HG03378 (cell line): ENCODE measurements around the gene MAP3K10.
"Not testable (repeated sequence)": the region's sequence is repeated elsewhere in the genome, so short reads cannot be mapped to it uniquely, and the experiment has no call there.

Experiments used
- ATAC-seq: cut with Tn5 transposase; IDR thresholded peaks from one replicate; pipeline ENCODE4 v1.9.1; 2021; ENCODE audit warnings: mild to moderate bottlenecking, moderate library complexity; ENCODE audit not compliant: unreplicated experiment

The MAP3K10 gene

DNA sequence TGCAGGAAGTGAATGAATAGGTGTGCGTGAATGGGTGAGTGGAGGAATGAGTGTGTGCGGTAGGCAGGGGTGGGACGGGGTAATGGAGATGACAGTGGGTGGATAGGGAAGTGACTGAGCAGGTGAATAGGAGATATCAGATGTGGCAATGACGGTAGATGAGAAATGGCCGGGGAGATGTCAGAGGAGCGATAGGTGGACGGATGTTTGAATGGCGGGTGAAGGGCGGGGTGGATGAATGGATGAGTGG, 25.5 kb downstream of the MAP3K10 start:
- ATAC-seq: no peak

DNA sequence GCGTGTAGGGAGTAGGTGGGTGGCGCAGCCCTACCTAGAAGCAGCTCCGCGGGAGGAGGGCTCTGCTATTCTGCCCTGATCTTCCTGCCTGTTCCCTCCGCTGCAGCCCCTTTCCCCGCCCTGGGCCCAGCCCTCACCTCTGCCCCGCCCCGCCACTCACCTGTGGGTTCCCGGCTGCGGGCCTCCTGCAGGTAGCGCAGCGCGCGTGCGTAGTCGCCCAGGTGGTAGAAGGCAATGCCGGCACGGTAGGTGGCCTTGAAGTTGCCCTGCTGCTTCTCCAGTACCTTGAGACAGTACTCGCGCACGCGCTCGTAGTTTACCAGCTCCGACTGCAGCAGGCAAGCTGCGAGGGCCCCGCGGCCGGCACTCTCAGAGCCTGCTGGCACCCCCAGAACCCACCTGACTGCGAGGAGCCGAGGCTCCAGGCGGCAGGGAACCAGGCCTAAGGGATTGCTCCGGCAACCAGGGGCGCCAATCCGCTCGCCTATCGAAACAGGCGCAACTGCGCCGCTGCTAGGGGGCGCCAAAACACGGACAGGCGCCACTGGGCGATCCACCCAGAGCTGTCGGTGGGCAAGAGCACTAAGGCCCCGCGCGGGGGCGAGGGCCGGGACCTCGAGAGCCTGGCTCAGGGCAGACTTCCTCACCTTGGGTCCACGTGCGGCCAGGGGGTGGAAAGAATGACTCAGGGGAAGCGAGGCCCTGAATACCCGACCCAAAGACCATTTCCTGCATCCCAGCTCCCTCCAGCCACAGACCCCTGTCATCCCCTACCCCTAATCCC, 26.0 kb downstream of the MAP3K10 start:
- no peak for ATAC-seq

DNA sequence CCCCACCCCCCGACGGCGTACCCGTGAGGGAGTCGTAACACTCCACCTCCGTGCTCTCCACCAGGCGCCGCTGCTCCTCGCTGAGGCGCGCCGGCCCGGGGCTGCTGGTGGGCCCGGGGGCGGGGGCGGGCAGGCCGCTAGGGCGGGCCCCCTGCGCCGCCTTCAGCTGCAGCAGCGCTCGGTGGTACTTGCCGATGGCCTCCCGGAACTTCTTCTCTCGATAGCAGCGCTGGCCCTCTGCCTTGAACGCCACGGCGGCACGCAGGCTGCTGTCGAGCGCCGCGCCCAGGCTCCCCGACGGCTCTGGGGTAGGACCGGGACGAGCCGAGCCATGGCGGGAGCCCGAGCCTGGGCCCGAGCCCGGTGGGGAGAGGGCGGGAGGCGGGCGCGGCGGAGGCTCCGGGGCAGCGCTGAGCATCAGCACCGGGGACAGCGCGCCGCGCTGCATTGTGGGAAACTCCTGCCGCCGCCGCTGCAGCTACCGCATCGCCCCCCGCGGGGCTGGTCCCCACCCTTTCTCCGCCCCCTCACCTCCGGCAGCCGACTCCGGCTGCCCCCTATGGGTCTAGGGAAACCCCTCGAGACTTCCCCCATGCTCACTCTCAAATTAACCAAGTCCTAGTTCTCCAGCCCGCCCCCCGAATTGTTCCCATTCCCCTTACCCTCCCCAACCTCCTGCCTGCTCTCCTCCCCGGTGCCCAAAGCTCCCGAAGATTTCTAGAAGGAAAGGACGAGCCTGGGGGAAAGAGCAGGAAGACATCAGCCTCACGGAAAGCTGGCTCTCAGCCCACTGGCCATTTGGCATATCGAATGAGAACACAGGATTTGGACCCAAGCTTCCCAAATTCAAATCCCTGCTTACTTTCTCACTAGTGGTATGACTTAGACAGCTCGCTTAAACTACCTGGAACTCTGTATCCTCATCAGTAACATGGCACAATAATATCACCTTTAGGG, 27.0 kb downstream of the MAP3K10 start, which contains the start of gene TTC9B:
TSS of gene TTC9B (minus strand) at position 451 of the 957 bp plus-strand sequence. CDS start at position 448, 3 bp downstream.
- ATAC-seq: no peak

DNA sequence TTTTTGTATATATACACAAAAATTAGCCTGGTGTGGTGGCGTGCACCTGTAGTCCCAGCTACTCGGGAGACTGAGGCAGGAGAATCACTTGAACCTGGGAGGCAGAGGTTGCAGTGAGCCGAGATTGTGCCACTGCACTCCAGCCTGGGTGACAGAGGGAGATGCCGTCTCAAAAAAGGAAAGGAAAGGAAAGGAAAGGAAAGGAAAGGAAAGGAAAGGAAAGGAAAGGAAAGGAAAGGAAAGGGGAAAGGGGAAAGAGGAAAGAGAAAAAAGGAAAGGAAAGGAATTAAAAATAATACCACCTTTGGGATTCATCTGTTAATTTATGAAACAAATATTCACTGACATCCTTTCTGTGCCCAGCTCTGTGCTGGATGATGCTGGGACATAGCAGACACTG, 27.8 kb downstream of the MAP3K10 start:
- ATAC-seq: not testable (repeated sequence)

- no peak for ATAC-seq
These were observed 28.6 kb downstream of the MAP3K10 start for GRCh38 chr19:40219721-40220276.

GRCh38 chr19:40220674-40221073, 29.4 kb downstream of the MAP3K10 start:
- no peak for ATAC-seq

- ATAC-seq: no peak
These were observed 30.8 kb downstream of the MAP3K10 start for GRCh38 chr19:40221858-40222619.

DNA sequence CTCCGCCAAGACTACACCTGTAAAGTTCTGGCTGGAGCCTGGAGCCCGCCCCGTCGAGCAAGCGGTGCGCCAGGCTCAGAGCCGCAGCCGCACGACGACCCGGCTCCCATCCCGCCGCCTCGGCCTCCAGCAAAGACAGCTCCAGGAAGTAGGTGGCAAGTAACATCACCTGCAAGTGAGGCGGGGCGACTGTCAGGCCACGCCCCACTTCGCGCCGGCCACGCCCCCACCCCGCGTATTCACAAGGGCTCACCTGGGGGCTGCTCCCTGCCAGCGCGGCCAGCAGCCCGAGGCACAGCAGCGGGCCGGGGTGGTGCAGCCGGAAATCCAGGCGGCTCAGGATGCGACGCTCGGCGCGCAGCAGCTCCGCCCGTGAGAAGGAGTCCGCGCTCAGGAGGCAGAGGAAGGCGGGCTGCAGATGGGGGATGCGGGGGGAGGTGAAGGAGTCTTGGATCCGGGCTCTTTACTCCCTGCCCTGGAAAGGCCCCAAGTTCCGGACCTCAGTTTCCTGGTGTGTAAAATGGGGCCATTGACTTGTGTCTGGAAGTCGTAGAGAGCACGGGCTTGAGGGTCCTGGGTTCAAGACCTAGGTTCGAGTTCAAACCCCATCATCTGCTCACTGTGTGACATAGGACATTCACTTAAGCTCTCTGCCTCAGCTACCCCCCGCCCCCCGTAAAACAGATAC, 32.1 kb downstream of the MAP3K10 start:
- ATAC-seq: no peak

GRCh38 chr19:40224342-40225150, 33.3 kb downstream of the MAP3K10 start:
- ATAC-seq: no peak

GRCh38 chr19:40225440-40226305, 34.4 kb downstream of the MAP3K10 start:
- ATAC-seq: no peak

DNA sequence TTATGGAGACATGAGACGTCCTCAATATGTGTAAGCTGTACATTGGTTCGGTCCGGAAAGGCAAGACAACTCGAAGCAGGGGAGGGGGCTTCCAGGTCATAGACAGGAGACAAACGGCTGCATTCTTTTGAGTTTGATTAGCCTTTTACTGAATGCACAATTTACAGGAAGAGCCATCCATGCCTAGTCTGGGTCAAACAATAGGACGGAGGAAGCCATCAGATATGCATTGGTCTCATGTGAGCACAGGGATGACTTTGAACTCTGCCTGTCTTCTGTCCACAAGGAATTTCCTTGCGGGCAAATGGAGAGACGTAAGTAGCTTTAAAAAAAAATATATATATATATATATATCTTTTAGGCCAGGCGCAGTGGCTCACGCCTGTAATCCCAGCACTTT, 37.1 kb downstream of the MAP3K10 start:
- ATAC-seq: no peak

DNA sequence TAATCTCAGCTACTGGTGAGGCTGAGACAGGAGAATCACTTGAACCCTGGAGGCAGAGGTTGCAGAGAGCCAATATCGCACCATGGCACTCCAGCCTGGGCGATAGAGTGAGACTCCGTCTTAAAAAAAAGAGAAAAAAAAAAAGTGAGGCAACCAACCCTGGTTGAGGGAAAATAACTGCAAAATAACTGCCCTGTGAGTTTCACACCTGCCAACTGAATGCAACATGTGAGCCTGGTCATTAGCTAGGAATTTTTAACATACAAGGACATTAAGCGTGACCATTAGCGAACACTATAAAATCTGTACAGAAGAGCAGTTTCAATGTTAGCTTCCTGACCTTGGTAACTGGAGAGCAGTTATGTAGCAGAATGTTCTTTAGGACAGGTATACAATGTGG, 37.6 kb downstream of the MAP3K10 start:
- no peak for ATAC-seq

DNA sequence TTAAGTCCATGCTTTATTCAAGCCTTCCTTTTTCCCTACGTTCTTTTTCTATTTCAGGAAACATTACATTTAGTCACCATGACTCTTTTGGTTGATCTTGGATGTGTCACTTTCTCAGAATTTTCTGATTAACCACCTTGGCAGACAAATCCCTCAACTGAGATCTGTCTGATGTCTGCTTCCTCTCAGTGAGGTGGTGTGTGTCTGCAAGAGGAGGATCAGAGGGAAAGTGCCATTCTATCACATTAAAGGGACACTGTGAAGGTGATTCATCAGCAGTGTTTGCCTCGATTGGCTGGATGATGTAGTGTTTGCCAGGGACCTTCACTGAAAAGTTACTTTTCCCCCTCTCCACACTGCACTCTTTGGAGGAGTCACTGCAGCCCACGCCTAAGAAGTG, 38.3 kb downstream of the MAP3K10 start:
- no peak for ATAC-seq

DNA sequence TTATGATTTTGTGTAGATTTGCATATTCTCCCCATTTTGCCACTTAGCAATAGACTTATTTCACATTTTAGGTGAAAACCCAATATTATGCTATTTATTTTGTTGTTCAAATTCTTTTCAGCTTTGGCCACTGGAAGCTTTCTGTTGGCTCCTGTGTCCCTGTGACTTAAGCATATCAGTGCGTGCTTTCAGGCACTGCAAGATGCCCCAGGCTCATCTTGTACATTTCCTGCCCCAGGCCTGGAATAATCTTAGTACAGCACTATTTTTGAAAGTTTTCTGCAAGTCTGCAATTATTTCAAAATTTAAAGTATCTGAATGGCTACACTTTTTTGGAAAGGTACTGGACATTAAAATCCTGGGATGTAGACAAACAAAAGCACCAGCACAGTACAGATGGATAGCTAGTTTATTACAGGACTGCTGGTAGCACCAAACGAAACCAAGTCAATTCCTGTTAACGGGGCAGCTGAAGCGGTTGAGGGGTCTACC, 38.7 kb downstream of the MAP3K10 start:
- no peak for ATAC-seq

- no peak for ATAC-seq
These were observed 39.8 kb downstream of the MAP3K10 start for GRCh38 chr19:40231057-40231456.

DNA sequence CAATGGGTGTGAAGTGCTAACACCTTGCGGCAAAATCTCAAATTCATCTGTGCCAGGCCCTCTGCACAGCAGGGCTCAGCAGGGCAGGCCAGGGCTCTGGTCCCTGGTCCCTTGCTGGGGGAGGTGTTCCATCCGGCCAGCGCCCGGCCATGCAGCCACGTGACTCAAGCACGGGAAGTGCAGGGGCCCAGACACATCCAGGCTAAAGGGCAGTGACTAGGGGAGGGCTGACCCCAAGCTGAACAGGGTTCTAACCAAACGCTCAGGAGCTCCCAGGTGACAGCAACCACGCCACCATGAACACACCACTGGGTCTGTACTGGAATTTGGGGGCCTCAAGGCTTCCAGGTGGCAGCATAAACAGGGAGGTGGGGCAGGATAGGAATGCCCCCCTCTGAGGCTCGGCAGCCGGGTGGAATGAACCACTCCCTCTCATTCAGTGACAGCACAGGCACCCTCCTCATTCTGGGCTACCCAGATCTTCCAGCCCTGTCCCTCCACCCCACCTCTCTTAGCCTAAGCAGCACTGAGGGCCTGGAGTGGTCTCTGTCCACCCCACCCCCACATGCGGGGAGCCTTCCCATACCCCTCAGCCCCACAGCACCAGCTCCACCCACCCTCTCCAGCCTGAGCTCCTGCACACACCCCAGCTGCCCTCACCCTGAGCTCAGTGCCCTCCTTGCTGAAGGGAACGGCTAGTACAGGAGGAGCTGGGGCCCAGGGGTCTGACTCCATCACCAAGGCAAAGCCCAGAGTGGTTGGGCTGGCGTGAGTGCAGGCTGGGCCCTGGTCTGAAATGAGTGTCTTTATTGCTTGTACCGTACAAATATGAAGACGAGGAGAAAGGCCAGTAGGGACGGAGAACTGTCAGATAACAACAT, 40.6 kb downstream of the MAP3K10 start:
- ATAC-seq: no peak

DNA sequence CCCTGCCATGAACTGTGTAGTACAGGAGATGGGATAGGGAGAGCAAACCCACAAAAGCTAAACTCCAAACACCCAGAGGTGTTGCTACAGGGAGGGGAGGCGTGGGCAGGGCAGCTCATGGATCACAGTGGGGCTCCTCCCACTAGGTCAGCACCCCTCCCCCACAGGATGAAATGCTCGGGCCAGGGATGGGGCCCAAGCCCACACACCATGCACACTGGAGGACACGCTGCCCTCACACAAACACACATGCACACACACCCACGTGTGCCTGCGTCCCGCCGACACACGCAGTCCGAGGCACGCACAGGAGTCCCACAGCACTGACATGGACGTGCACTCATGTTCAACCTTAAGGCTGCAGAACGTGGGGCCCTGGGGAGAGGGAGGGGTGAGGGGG, 41.3 kb downstream of the MAP3K10 start:
- no peak for ATAC-seq
